Panc1 (cell line): ENCODE data around the gene IGF2BP1. TPM values are rescaled to one million over a fixed set of nuclear protein-coding genes. Genes with fewer than 3 reads are reported as not detected.

Experiments
- ATAC-seq: fragments of 200-7000 bp; cut with Tn5 transposase; 2 replicates; pipeline ENCODE4 v1.9.1; 2020; ENCODE audit warnings: mild to moderate bottlenecking, moderate library complexity
- BruUV-seq: library from RNA; stranded (reverse); fragments of 400-500 nt; replicated peaks from 2 replicates; lab custom pipeline; 2021; lab: Mats Ljungman, UMichigan
- CTCF ChIA-PET: fragments of 300-600 bp; sonication (Branson Sonifier 250); formaldehyde crosslinking; loops from one replicate; lab custom pipeline; 2022; ENCODE audit warnings: antibody characterized with exemption; lab: Charles Lee
- POLR2A ChIA-PET: fragments of 300-600 bp; sonication (Branson Sonifier 250); formaldehyde crosslinking; loops from one replicate; lab custom pipeline; 2022; ENCODE audit warnings: antibody characterized with exemption; lab: Charles Lee
- DNase-seq: peaks from one replicate; pipeline ENCODE4 v3.0.0-alpha.2; 2010; ENCODE audit warnings: low read depth, low spot score
- H3K27ac ChIP-seq: 2 replicates; pipeline ENCODE4 v1.5.1; 2011; ENCODE audit warnings: mild to moderate bottlenecking, low read length, inconsistent platforms
- H3K27me3 ChIP-seq: fragments of 200-500 bp; sonication (Bioruptor generic); 2 replicates; pipeline ENCODE4 v1.6.0; 2014; ENCODE audit warnings: low read length, inconsistent platforms; ENCODE audit not compliant: control insufficient read depth, insufficient read depth
- H3K36me3 ChIP-seq: fragments of 200-500 bp; sonication (Bioruptor generic); 2 replicates; pipeline ENCODE4 v1.5.1; 2014; ENCODE audit warnings: inconsistent platforms, mild to moderate bottlenecking, low read length, moderate library complexity; ENCODE audit not compliant: control insufficient read depth, insufficient read depth
- H3K4me1 ChIP-seq: 2 replicates; pipeline ENCODE4 v1.5.1; 2011; ENCODE audit warnings: inconsistent platforms, mild to moderate bottlenecking, low read length, moderate library complexity; ENCODE audit not compliant: control insufficient read depth, insufficient read depth
- H3K4me3 ChIP-seq, 2 experiments: 2 replicates each; pipeline ENCODE4 v1.5.1; 2011 to 2012; ENCODE audit warnings: low read depth in 2 of 2, low read length in 2 of 2, mild to moderate bottlenecking in 2 of 2, inconsistent platforms in 1 of 2, moderate library complexity in 1 of 2
- H3K9me3 ChIP-seq: fragments of 200-500 bp; sonication (Bioruptor generic); 2 replicates; pipeline ENCODE4 v1.5.1; 2014; ENCODE audit warnings: low read depth, mild to moderate bottlenecking, inconsistent platforms, low read length, moderate library complexity; ENCODE audit not compliant: control insufficient read depth, insufficient read depth
- POLR2AphosphoS5 ChIP-seq: IDR thresholded peaks from 2 replicates; pipeline ENCODE4 v1.6.1; 2012; ENCODE audit warnings: mild to moderate bottlenecking, low read depth, low read length, moderate library complexity
- SIN3A ChIP-seq: IDR thresholded peaks from 2 replicates; pipeline ENCODE4 v1.6.1; 2012; ENCODE audit warnings: low read depth, mild to moderate bottlenecking, low read length, moderate library complexity, borderline replicate concordance; ENCODE audit not compliant: insufficient read depth
- TCF7L2 ChIP-seq: IDR thresholded peaks from 2 replicates; pipeline ENCODE4 v1.6.1; 2011; ENCODE audit warnings: mild to moderate bottlenecking, low read depth, low read length, inconsistent platforms
- in situ Hi-C: cut with HindIII; loops from 2 replicates; pipeline ENCODE4 v1.10.0; 2016; ENCODE audit warnings: low sequenced_read_pairs, low pct_unique_long_range_greater_than_20kb
- intact Hi-C: fragments of 100-400 bp; cut with micrococcal nuclease; formaldehyde crosslinking; loops from one replicate; pipeline ENCODE4 v1.10.0; 2022; ENCODE audit not compliant: unreplicated experiment
- total RNA-seq: library from RNA; stranded (reverse); gene quantifications from one replicate; pipeline ENCODE4 v1.2.1, GENCODE V29; 2021; ENCODE audit not compliant: unreplicated experiment
- TF ChIP-seq, protein P1 (sequence below): fragments of 450-650 bp; IDR thresholded peaks from 2 replicates; pipeline ENCODE4 v1.5.1; 2017; ENCODE audit warnings: mild to moderate bottlenecking
- TF ChIP-seq, protein P2 (sequence below), 2 experiments: IDR thresholded peaks; 2 replicates each; pipeline ENCODE4 v1.6.1; 2011 to 2012; ENCODE audit warnings: low read depth in 2 of 2, control low read depth in 1 of 2, low read length in 1 of 2, mild to moderate bottlenecking in 1 of 2, moderate library complexity in 1 of 2; ENCODE audit not compliant: insufficient read depth in 1 of 2

IGF2BP1 gene
- total RNA-seq, 1 experiment from 2014 or later, result 109 TPM

DNA sequence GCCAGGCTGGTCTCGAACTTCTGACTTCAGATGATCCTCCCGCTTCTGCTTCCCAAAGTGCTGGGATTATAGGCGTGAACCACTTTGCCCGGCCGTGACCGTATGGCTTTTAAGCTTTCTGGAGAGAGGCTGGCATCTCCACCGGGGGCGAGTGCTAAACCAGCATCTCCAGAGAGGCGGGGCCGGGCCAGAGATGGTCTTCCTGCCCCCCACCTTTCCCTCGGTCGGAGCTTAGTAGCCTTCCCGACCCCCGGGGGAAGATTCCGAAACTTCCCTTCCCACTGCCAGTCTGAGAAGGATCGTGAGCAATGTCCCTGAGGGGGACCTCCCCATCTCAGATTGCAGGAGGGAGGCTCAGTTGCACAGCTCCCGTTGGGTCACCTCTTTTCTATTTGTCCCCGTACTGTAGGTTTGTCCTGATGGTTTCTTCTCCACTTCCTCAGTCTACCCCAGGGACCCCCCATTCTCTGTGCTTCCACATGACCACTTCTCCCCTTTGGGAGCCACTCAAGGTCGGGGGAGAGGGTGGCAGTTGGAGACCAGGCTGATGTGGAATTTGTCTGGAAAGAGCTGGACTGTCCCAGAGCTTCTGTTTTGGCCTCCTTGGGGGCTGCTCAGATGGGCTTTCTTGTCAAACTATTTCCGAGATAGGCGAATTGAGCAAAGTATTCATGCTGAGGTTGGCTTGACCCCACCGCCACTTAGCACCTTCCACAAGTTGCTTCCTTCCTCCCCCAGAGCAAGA lies 18.2 kb downstream of the IGF2BP1 start:
- no TSS peak for BruUV-seq
- in situ Hi-C loops (no loop called here), intact Hi-C loops (no loop called here)
- CTCF ChIA-PET, result interaction anchor here (0.5 to 1.9 kb wide), 3 partner anchors 17 to 61 kb away, joined by 4 to 14 read pairs (median 7); no protein-coding TSS in a partner anchor
- Histone ChIP-seq H3K4me3 (no peak overlapping the region), H3K27ac (no peak overlapping the region), H3K9me3 (no peaks in the 10 kb centered on the region), H3K36me3 (no peaks in the 10 kb centered on the region), H3K4me1 (peaks cover 26% of the 10 kb centered on the region), H3K27me3 (no peaks in the 10 kb centered on the region)
- DNase-seq, result no peak
- POLR2A ChIA-PET, result interaction anchor here (0.6 kb wide), 1 partner anchor 17 kb away, joined by 12 read pairs; no protein-coding TSS in a partner anchor
- ATAC-seq, result no peak
- TF ChIP-seq POLR2AphosphoS5, result no peak
- no peak for TF ChIP-seq SIN3A
- TF ChIP-seq, protein P1, sequence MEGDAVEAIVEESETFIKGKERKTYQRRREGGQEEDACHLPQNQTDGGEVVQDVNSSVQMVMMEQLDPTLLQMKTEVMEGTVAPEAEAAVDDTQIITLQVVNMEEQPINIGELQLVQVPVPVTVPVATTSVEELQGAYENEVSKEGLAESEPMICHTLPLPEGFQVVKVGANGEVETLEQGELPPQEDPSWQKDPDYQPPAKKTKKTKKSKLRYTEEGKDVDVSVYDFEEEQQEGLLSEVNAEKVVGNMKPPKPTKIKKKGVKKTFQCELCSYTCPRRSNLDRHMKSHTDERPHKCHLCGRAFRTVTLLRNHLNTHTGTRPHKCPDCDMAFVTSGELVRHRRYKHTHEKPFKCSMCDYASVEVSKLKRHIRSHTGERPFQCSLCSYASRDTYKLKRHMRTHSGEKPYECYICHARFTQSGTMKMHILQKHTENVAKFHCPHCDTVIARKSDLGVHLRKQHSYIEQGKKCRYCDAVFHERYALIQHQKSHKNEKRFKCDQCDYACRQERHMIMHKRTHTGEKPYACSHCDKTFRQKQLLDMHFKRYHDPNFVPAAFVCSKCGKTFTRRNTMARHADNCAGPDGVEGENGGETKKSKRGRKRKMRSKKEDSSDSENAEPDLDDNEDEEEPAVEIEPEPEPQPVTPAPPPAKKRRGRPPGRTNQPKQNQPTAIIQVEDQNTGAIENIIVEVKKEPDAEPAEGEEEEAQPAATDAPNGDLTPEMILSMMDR, result no peak
- TF ChIP-seq, protein P2, sequence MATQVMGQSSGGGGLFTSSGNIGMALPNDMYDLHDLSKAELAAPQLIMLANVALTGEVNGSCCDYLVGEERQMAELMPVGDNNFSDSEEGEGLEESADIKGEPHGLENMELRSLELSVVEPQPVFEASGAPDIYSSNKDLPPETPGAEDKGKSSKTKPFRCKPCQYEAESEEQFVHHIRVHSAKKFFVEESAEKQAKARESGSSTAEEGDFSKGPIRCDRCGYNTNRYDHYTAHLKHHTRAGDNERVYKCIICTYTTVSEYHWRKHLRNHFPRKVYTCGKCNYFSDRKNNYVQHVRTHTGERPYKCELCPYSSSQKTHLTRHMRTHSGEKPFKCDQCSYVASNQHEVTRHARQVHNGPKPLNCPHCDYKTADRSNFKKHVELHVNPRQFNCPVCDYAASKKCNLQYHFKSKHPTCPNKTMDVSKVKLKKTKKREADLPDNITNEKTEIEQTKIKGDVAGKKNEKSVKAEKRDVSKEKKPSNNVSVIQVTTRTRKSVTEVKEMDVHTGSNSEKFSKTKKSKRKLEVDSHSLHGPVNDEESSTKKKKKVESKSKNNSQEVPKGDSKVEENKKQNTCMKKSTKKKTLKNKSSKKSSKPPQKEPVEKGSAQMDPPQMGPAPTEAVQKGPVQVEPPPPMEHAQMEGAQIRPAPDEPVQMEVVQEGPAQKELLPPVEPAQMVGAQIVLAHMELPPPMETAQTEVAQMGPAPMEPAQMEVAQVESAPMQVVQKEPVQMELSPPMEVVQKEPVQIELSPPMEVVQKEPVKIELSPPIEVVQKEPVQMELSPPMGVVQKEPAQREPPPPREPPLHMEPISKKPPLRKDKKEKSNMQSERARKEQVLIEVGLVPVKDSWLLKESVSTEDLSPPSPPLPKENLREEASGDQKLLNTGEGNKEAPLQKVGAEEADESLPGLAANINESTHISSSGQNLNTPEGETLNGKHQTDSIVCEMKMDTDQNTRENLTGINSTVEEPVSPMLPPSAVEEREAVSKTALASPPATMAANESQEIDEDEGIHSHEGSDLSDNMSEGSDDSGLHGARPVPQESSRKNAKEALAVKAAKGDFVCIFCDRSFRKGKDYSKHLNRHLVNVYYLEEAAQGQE (IDR thresholded peaks at IDR 0.05; ENCODE audit: insufficient read depth in 1 of 2, low read depth in 2 of 2, low read length in 1 of 2), result no peak
- TF ChIP-seq TCF7L2, result no peak

GRCh38 chr17:49015924-49016774 lies 19.0 kb downstream of the IGF2BP1 start:
- ATAC-seq (peak; percentile 52), DNase-seq (no peak)
- TF ChIP-seq POLR2AphosphoS5, result no peak
- TF ChIP-seq, protein P1, result no peak
- no peak for TF ChIP-seq TCF7L2
- no peak for TF ChIP-seq SIN3A
- TF ChIP-seq, protein P2 (IDR thresholded peaks at IDR 0.05; ENCODE audit: insufficient read depth in 1 of 2, low read depth in 2 of 2, low read length in 1 of 2), result no peak
- Histone ChIP-seq H3K36me3 (no peaks in the 10 kb centered on the region), H3K9me3 (no peaks in the 10 kb centered on the region), H3K27me3 (no peaks in the 10 kb centered on the region), H3K27ac (no peak overlapping the region), H3K4me1 (peaks cover 28% of the 10 kb centered on the region), H3K4me3 (no peak overlapping the region)
- ChIA-PET POLR2A (interaction anchor here (0.6 kb wide), 2 partner anchors 52 to 71 kb away, joined by 3 to 12 read pairs; partner anchors contain the start of gene SNF8), CTCF (interaction anchor here (1.9 kb wide), 1 partner anchor 16 kb away, joined by 7 read pairs; no protein-coding TSS in a partner anchor)
- intact Hi-C loops, result no loop called here
- BruUV-seq, result no TSS peak
- in situ Hi-C loops, result no loop called here
